KMS-11 (cell line): Measurements from ENCODE around the gene GDF7.

Experiments used
- H2AFZ ChIP-seq: fragments of 200-600 bp; sonication (generic); 2 replicates; pipeline ENCODE4 v1.6.1; 2016; ENCODE audit warnings: antibody characterized with exemption, mixed run types, low read depth
- H3K27ac ChIP-seq: fragments of 200-600 bp; sonication (generic); 2 replicates; pipeline ENCODE4 v1.6.1; 2016; ENCODE audit warnings: mild to moderate bottlenecking, mixed run types
- H3K27me3 ChIP-seq: fragments of 200-600 bp; sonication (generic); 2 replicates; pipeline ENCODE4 v1.6.1; 2017; ENCODE audit warnings: mild to moderate bottlenecking, low read depth, mixed run types, moderate library complexity; ENCODE audit not compliant: insufficient read depth
- H3K36me3 ChIP-seq: fragments of 200-600 bp; sonication (generic); 2 replicates; pipeline ENCODE4 v1.6.1; 2017; ENCODE audit warnings: mild to moderate bottlenecking, mixed run types; ENCODE audit not compliant: insufficient read depth
- H3K4me1 ChIP-seq: fragments of 200-600 bp; sonication (generic); 2 replicates; pipeline ENCODE4 v1.6.1; 2016; ENCODE audit warnings: mild to moderate bottlenecking, low read depth, mixed run types; ENCODE audit not compliant: poor library complexity, severe bottlenecking
- H3K4me2 ChIP-seq: fragments of 200-600 bp; sonication (generic); 2 replicates; pipeline ENCODE4 v1.7.0; 2016; ENCODE audit warnings: mild to moderate bottlenecking, mixed run types
- H3K4me3 ChIP-seq: fragments of 200-600 bp; sonication (generic); IDR thresholded peaks from 2 replicates; pipeline ENCODE4 v1.6.1; 2017; ENCODE audit warnings: low read depth, low read length, mixed read lengths; ENCODE audit not compliant: insufficient read depth
- H3K79me2 ChIP-seq: fragments of 200-600 bp; sonication (generic); 2 replicates; pipeline ENCODE4 v1.6.1; 2016; ENCODE audit warnings: low read depth, mixed run types; ENCODE audit not compliant: insufficient read depth
- H3K9ac ChIP-seq: fragments of 200-600 bp; sonication (generic); 2 replicates; pipeline ENCODE4 v1.6.1; 2016; ENCODE audit warnings: mild to moderate bottlenecking, mixed run types
- H4K20me1 ChIP-seq: fragments of 200-600 bp; sonication (generic); 2 replicates; pipeline ENCODE4 v1.6.1; 2016; ENCODE audit warnings: mild to moderate bottlenecking, mixed run types; ENCODE audit not compliant: insufficient read depth
- CTCF ChIP-seq: fragments of 200-600 bp; sonication (generic); conservative IDR thresholded peaks from 2 replicates; pipeline ENCODE4 v1.6.1; 2017; ENCODE audit warnings: low read depth, mild to moderate bottlenecking, antibody characterized with exemption, low read length, moderate library complexity, mixed read lengths

The GDF7 gene

GRCh38 chr2:20624156-20624883, 42.6 kb upstream of the GDF7 start:
- H3K27ac ChIP-seq, result no peak overlapping the region
- H4K20me1 ChIP-seq, result no peaks in the 10 kb centered on the region
- no peak overlapping the region for H3K4me3 ChIP-seq
- no peaks in the 10 kb centered on the region for H3K4me1 ChIP-seq
- no peak for TF ChIP-seq CTCF
- H2AFZ ChIP-seq, result no peak overlapping the region
- no peaks in the 10 kb centered on the region for H3K36me3 ChIP-seq
- H3K4me2 ChIP-seq, result no peak overlapping the region
- no peaks in the 10 kb centered on the region for H3K79me2 ChIP-seq
- no peak overlapping the region for H3K9ac ChIP-seq
- no peaks in the 10 kb centered on the region for H3K27me3 ChIP-seq

GRCh38 chr2:20624884-20625485, 42.0 kb upstream of the GDF7 start:
- no peaks in the 10 kb centered on the region for H3K27me3 ChIP-seq
- no peaks in the 10 kb centered on the region for H4K20me1 ChIP-seq
- H3K79me2 ChIP-seq, result no peaks in the 10 kb centered on the region
- H3K4me3 ChIP-seq, result no peak overlapping the region
- no peak overlapping the region for H3K9ac ChIP-seq
- H3K36me3 ChIP-seq, result no peaks in the 10 kb centered on the region
- no peak overlapping the region for H3K4me2 ChIP-seq
- no peak overlapping the region for H3K27ac ChIP-seq
- no peak overlapping the region for H2AFZ ChIP-seq
- TF ChIP-seq CTCF, result no peak
- H3K4me1 ChIP-seq, result no peaks in the 10 kb centered on the region

GRCh38 chr2:20625491-20626391, 41.2 kb upstream of the GDF7 start:
- H3K36me3 ChIP-seq, result no peaks in the 10 kb centered on the region
- no peak overlapping the region for H3K9ac ChIP-seq
- no peak for TF ChIP-seq CTCF
- H2AFZ ChIP-seq, result no peak overlapping the region
- no peaks in the 10 kb centered on the region for H3K79me2 ChIP-seq
- H3K4me3 ChIP-seq, result no peak overlapping the region
- no peak overlapping the region for H3K4me2 ChIP-seq
- no peak overlapping the region for H3K27ac ChIP-seq
- no peaks in the 10 kb centered on the region for H3K27me3 ChIP-seq
- no peaks in the 10 kb centered on the region for H4K20me1 ChIP-seq
- H3K4me1 ChIP-seq, result no peaks in the 10 kb centered on the region

GRCh38 chr2:20626392-20626697, 40.6 kb upstream of the GDF7 start:
- Histone ChIP-seq H3K4me3 (no peak overlapping the region), H3K27ac (no peak overlapping the region), H2AFZ (no peak overlapping the region), H3K79me2 (no peaks in the 10 kb centered on the region), H3K9ac (no peak overlapping the region), H3K4me2 (no peak overlapping the region), H3K4me1 (no peaks in the 10 kb centered on the region), H4K20me1 (no peaks in the 10 kb centered on the region), H3K36me3 (no peaks in the 10 kb centered on the region), H3K27me3 (no peaks in the 10 kb centered on the region)
- TF ChIP-seq CTCF, result no peak
